Ovary (tissue), 9 donors: ENCODE measurements around the gene IKZF3. TPM values are rescaled to one million over a fixed set of nuclear protein-coding genes. Genes with fewer than 3 reads are reported as not detected.

Experiments used
- DNase-seq, 5 donors: peaks; one replicate each; pipeline ENCODE4 v3.0.0-alpha.2; 2019 to 2020
- H3K27ac ChIP-seq, 2 donors: fragments of 200-600 bp; one replicate each; pipeline versions ENCODE4 v1.5.1 to v1.8.0; 2019 to 2022
- H3K27me3 ChIP-seq: fragments of 200-600 bp; one replicate; pipeline ENCODE4 v1.8.0; 2022
- H3K36me3 ChIP-seq: fragments of 200-600 bp; sonication (generic); one replicate; pipeline ENCODE4 v1.5.1; 2019
- H3K4me1 ChIP-seq: one replicate; pipeline ENCODE4 v1.8.1; 2013; ENCODE audit warnings: mild to moderate bottlenecking, moderate library complexity; ENCODE audit not compliant: insufficient read depth
- H3K4me3 ChIP-seq: fragments of 200-600 bp; sonication (generic); one replicate; pipeline ENCODE4 v1.5.1; 2017
- H3K9me3 ChIP-seq, 2 donors: fragments of 200-600 bp in 1 of 2; sonication (generic) in 1 of 2; one replicate each; pipeline versions ENCODE4 v1.5.1 to v1.8.1; 2013 to 2019; ENCODE audit warnings: mild to moderate bottlenecking in 1 of 2, moderate library complexity in 1 of 2
- CTCF ChIP-seq, 3 donors: fragments of 450-650 bp in 2 of 3; fragments of 200-600 bp in 1 of 3; IDR thresholded peaks; one replicate each; pipeline versions ENCODE4 v1.5.1 to v1.8.0; 2016 to 2022; ENCODE audit warnings: antibody characterized with exemption in 3 of 3, mild to moderate bottlenecking in 1 of 3
- EP300 ChIP-seq: sonication (generic); formaldehyde crosslinking; IDR thresholded peaks from one replicate; pipeline ENCODE4 v1.6.1; 2017; ENCODE audit warnings: antibody characterized with exemption
- POLR2A ChIP-seq: fragments of 450-650 bp; IDR thresholded peaks from one replicate; pipeline ENCODE4 v1.6.1; 2017; ENCODE audit warnings: antibody characterized with exemption, mild to moderate bottlenecking, moderate library complexity
- WGBS, 3 donors: extraction: QIAGEN DNeasy Blood & Tissue Kit in 1 of 3; methylation state at CpG; one replicate each; pipeline versions ENCODE4 v1.1.5 to v1.1.7; 2013 to 2017; 5-methylcytosine and 5-hydroxymethylcytosine counted together
- intact Hi-C, 4 donors: fragments of 100-400 bp; cut with DNase I; formaldehyde crosslinking; loops; one replicate each; pipeline versions ENCODE4 v1.11.0 to v1.15.1; 2022 to 2023
- polyA plus RNA-seq, 2 donors: library from polyadenylated mRNA; stranded (reverse); fragments of 200-250 nt in 1 of 2; fragments of 350-450 nt in 1 of 2; fragmentation: Illumina TruSeq in 1 of 2; extraction: RNeasy Lipid Tissue Mini Kit (QIAGEN cat#74804) in 1 of 2; gene quantifications; one replicate each; pipeline ENCODE4 v1.2.3, GENCODE V29; 2013 to 2014
- total RNA-seq, 7 donors: library from RNA; depleted of rRNA in 2 of 7; stranded (reverse); fragments of >200 nt in 2 of 7; fragmentation: NEBNext Ultra II Directional in 3 of 7; extraction: Animal tissue kit (Norgen Biotek cat#: 25700) in 3 of 7; gene quantifications; one replicate each; pipeline versions ENCODE4 v1.1.0 to v1.2.4, GENCODE V29; 2016 to 2023
- donor health status: DM: no; HTN: no; CAD: no; lungs with moderate emphysema.
- donor health status: DM: no; HTN: no; CAD: no.
- donor health status: Bipolar disorder and iron deficiency.
- donor health status: DM: yes; HTN: yes; CAD: no.
- donor health status: DM: no; HTN: no; CAD: no.
- donor health status: DM: yes; HTN: yes; CAD: no.

IKZF3 gene
- total and polyA plus RNA-seq, 9 donors = 0.16 to 2.6 (median 0.62) TPM

- 89 to 93% (median 91%) methylated on average over 23 of the region's 23 CpGs for WGBS, 3 donors
- DNase-seq = peak in 1 of 5 donors; percentile 26
- TF ChIP-seq POLR2A (no peak), CTCF (IDR thresholded peaks at IDR 0.05) (no peak), EP300 (no peak)
Observed at GRCh38 chr17:39745335-39746144, 118.6 kb downstream of the IKZF3 start.

GRCh38 chr17:39744836-39745215 lies 119.3 kb downstream of the IKZF3 start:
- intact Hi-C loops = no loop called here
- no peaks in the 10 kb centered on the region for H3K9me3 ChIP-seq
- 63 to 67% (median 65%) methylated on average over 7 to 8 of the region's 8 CpGs for WGBS, 3 donors
- DNase-seq = peak in 1 of 5 donors; percentile 23
- no peak for TF ChIP-seq EP300
- TF ChIP-seq CTCF (IDR thresholded peaks at IDR 0.05) = no peak
- no peak for TF ChIP-seq POLR2A
- no peak overlapping the region for H3K27ac ChIP-seq
- no peaks in the 10 kb centered on the region for H3K27me3 ChIP-seq
- no peak overlapping the region for H3K4me3 ChIP-seq
- H3K36me3 ChIP-seq = no peaks in the 10 kb centered on the region
- H3K4me1 ChIP-seq = peaks cover 2% of the 10 kb centered on the region

More at GRCh38 chr17:39745335-39746144, 118.6 kb downstream of the IKZF3 start:
- Histone ChIP-seq H3K4me1 (peaks cover 2% of the 10 kb centered on the region), H3K4me3 (no peak overlapping the region), H3K36me3 (no peaks in the 10 kb centered on the region), H3K27ac (no peak overlapping the region), H3K9me3 (no peaks in the 10 kb centered on the region), H3K27me3 (no peaks in the 10 kb centered on the region)
- intact Hi-C loops = no loop called here

- TF ChIP-seq CTCF (IDR thresholded peaks at IDR 0.05) (no peak), EP300 (no peak), POLR2A (no peak)
- no peak for DNase-seq
- H3K4me1 ChIP-seq = peaks cover 2% of the 10 kb centered on the region
- no peak overlapping the region for H3K27ac ChIP-seq
- intact Hi-C loops = no loop called here
- H3K36me3 ChIP-seq = no peaks in the 10 kb centered on the region
- no peaks in the 10 kb centered on the region for H3K27me3 ChIP-seq
- no peaks in the 10 kb centered on the region for H3K9me3 ChIP-seq
- no peak overlapping the region for H3K4me3 ChIP-seq
- WGBS, 3 donors = 77 to 83% (median 80%) methylated on average over 16 of the region's 16 CpGs
Observed at GRCh38 chr17:39744075-39744835, 119.9 kb downstream of the IKZF3 start.

- TF ChIP-seq EP300 (no peak), CTCF (IDR thresholded peaks at IDR 0.05) (no peak), POLR2A (no peak)
- H3K36me3 ChIP-seq = no peaks in the 10 kb centered on the region
- H3K9me3 ChIP-seq = no peaks in the 10 kb centered on the region
- intact Hi-C loops = no loop called here
- 70 to 77% (median 71%) methylated on average over 21 of the region's 21 CpGs for WGBS, 3 donors
- no peaks in the 10 kb centered on the region for H3K27me3 ChIP-seq
- H3K4me1 ChIP-seq = peaks cover 2% of the 10 kb centered on the region
- H3K27ac ChIP-seq = no peak overlapping the region
- no peak for DNase-seq
- H3K4me3 ChIP-seq = no peak overlapping the region
Observed at GRCh38 chr17:39742856-39743436, 121.2 kb downstream of the IKZF3 start.
